Measurements from ENCODE around the gene KDM3A. TPM values are rescaled to one million over a fixed set of nuclear protein-coding genes. Genes with fewer than 3 reads are reported as not detected.
"Not testable (repeated sequence)": the region's sequence is repeated elsewhere in the genome, so short reads cannot be mapped to it uniquely, and the experiment has no call there.

The KDM3A gene
- total RNA-seq, 3 donors from 2014 or later, result 40.6 to 79.0 (median 61.3) TPM

DNA sequence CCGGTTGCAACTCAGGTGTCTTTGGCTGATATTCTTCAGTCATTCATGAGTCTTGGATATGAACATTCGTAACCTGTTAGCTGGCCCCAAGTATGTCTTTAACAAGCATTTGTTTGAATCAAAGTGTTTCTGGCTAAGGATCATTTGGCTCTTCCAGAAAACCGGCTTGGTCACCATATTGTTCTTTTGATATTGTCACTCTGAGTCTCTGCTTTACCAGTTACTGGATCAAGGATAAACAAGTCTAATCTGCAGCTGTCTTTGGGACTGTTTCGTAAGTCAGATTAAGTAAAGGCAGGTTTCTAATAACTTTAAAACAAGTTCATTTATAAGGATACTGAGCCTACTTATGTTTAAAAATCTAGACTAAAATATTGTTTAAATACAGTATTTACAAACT is 49.1 kb downstream of the KDM3A start:
- H3K9me3 ChIP-seq, result no peaks in the 10 kb centered on the region
- TF ChIP-seq POLR2A (IDR thresholded peaks at IDR 0.05) (no peak), POLR2AphosphoS5 (IDR thresholded peaks at IDR 0.05) (no peak)
- TF ChIP-seq, protein P1, sequence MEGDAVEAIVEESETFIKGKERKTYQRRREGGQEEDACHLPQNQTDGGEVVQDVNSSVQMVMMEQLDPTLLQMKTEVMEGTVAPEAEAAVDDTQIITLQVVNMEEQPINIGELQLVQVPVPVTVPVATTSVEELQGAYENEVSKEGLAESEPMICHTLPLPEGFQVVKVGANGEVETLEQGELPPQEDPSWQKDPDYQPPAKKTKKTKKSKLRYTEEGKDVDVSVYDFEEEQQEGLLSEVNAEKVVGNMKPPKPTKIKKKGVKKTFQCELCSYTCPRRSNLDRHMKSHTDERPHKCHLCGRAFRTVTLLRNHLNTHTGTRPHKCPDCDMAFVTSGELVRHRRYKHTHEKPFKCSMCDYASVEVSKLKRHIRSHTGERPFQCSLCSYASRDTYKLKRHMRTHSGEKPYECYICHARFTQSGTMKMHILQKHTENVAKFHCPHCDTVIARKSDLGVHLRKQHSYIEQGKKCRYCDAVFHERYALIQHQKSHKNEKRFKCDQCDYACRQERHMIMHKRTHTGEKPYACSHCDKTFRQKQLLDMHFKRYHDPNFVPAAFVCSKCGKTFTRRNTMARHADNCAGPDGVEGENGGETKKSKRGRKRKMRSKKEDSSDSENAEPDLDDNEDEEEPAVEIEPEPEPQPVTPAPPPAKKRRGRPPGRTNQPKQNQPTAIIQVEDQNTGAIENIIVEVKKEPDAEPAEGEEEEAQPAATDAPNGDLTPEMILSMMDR (IDR thresholded peaks at IDR 0.05), result no peak
- peaks cover 22% of the 10 kb centered on the region for H3K36me3 ChIP-seq
- H3K4me3 ChIP-seq, result no peak overlapping the region
- no peak for DNase-seq (ENCODE audit: low spot score in 2 of 2)
- no peaks in the 10 kb centered on the region for H3K27me3 ChIP-seq
- H3K27ac ChIP-seq, result no peak overlapping the region
- intact Hi-C loops (cut with DNase I; ENCODE audit: low total_unique reads), result no loop called here
- H3K4me1 ChIP-seq, result no peaks in the 10 kb centered on the region

DNA sequence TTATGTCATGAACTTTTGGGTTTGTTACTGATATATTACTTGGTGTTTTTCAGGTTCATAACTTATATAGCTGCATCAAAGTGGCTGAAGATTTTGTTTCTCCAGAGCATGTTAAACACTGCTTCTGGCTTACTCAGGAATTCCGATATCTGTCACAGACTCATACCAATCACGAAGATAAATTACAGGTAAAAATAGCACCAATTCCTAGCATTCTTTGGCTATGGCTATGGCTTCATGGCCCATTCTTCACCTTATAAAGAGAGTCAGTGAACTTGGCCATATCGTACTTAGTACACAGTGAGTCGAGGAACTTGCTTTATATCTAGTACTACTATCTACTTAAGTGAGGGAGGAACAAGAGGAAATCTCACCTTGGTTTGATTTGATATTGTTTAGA is 49.9 kb downstream of the KDM3A start:
- Histone ChIP-seq H3K27ac (no peak overlapping the region), H3K36me3 (peaks cover 14% of the 10 kb centered on the region), H3K4me1 (no peaks in the 10 kb centered on the region), H3K27me3 (no peaks in the 10 kb centered on the region), H3K9me3 (no peaks in the 10 kb centered on the region), H3K4me3 (no peak overlapping the region)
- no peak for DNase-seq (ENCODE audit: low spot score in 2 of 2)
- intact Hi-C loops (cut with DNase I; ENCODE audit: low total_unique reads), result no loop called here
- TF ChIP-seq POLR2AphosphoS5 (IDR thresholded peaks at IDR 0.05) (no peak), POLR2A (IDR thresholded peaks at IDR 0.05) (no peak)
- TF ChIP-seq, protein P1 (IDR thresholded peaks at IDR 0.05), result no peak

- TF ChIP-seq POLR2AphosphoS5 (IDR thresholded peaks at IDR 0.05) (no peak), POLR2A (IDR thresholded peaks at IDR 0.05) (no peak)
- TF ChIP-seq, protein P1 (IDR thresholded peaks at IDR 0.05), result no peak
- DNase-seq (ENCODE audit: low spot score in 2 of 2), result no peak
- Histone ChIP-seq H3K9me3 (no peaks in the 10 kb centered on the region), H3K27me3 (no peaks in the 10 kb centered on the region), H3K4me1 (no peaks in the 10 kb centered on the region), H3K4me3 (no peak overlapping the region), H3K27ac (no peak overlapping the region), H3K36me3 (peaks cover 11% of the 10 kb centered on the region)
- intact Hi-C loops (cut with DNase I; ENCODE audit: low total_unique reads), result no loop called here
Measured at GRCh38 chr2:86492048-86492453, 50.9 kb downstream of the KDM3A start.

DNA sequence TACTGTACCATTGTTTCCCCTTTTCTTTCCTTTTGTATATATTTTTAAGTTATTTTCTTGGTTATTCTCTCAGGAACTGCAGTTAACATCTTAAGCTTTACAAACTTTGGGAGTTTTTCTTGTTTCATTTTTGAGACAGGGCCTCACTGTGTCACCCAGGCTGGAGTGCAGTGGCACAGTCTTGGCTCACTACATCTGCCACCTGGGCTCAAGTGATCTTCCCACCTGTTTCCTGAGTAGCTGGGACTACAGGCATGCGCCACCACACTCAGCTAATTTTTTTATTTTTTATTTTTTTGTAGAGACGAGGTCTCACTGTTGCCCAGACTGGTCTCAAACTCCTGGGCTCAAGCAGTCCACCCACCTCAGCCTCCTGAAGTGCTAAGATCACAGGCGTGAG is 55.2 kb downstream of the KDM3A start:
- H3K9me3 ChIP-seq, result peaks cover 8 to 17% of the 10 kb centered on the region in 2 donors
- H3K27ac ChIP-seq; H3K4me1 ChIP-seq; intact Hi-C loops (cut with DNase I; ENCODE audit: low total_unique reads); H3K4me3 ChIP-seq; H3K27me3 ChIP-seq; DNase-seq (ENCODE audit: low spot score in 2 of 2): not testable (repeated sequence)
- peaks cover 11% of the 10 kb centered on the region for H3K36me3 ChIP-seq

GRCh38 chr2:86498468-86499260 is 57.5 kb downstream of the KDM3A start:
- Histone ChIP-seq H3K9me3 (peaks cover 8 to 17% of the 10 kb centered on the region in 2 donors), H3K27ac (no peak overlapping the region), H3K27me3 (no peaks in the 10 kb centered on the region), H3K4me3 (no peak overlapping the region), H3K4me1 (no peaks in the 10 kb centered on the region), H3K36me3 (no peaks in the 10 kb centered on the region)
- no peak for DNase-seq (ENCODE audit: low spot score in 2 of 2)
- TF ChIP-seq, protein P1 (IDR thresholded peaks at IDR 0.05), result no peak
- TF ChIP-seq POLR2A (IDR thresholded peaks at IDR 0.05) (no peak), POLR2AphosphoS5 (IDR thresholded peaks at IDR 0.05) (no peak)
- intact Hi-C loops (cut with DNase I; ENCODE audit: low total_unique reads), result no loop called here
